ENCODE results near the gene NDUFAF7.
"Not testable (repeated sequence)": the region's sequence is repeated elsewhere in the genome, so short reads cannot be mapped to it uniquely, and the experiment has no call there.

NDUFAF7 gene

DNA sequence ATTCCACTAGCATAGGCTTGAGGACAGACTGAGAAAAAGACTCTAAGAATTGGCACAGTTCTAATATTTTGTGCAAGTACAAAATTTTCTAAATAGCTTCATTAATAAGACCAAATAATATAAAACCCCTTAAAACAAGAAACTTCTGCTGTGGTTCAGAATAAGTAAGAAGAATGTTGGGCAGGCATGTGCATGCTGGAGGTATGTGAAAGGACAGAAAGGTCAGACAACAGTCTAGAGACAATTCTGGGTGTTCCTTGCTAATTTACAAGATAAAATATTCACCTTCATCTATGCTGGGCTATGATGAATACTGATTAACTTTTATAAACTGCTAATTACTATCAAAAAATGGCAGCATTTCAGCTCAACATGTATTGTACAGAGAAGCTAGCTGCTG, 20.2 kb upstream of the NDUFAF7 start:
- Histone ChIP-seq H4K20me1 (peaks cover 0 to 11% (median 0%) of the 10 kb centered on the region in 11 experiments; a peak in 4 of 22 replicates), H3K27me3 (no peaks in the 10 kb centered on the region), H3K36me3 (peaks cover 83 to 100% (median 97%) of the 10 kb centered on the region in 11 experiments), H3K4me2 (no peak overlapping the region), H3K9ac (no peak overlapping the region), H3K27ac (no peak overlapping the region), H3K4me1 (peaks cover 0 to 16% (median 10%) of the 10 kb centered on the region in 10 experiments; a peak in 15 of 20 replicates), H3K9me3 (replicated peaks in 1 of 11) (peaks cover 35 to 44% (median 43%) of the 10 kb centered on the region in 11 experiments), H3K4me3 (no peak overlapping the region)
- TF ChIP-seq Cebpa-rat (IDR thresholded peaks at IDR 0.05): no peak

GRCh38 chr2:37211939-37212338, 19.5 kb upstream of the NDUFAF7 start:
- H3K4me2 ChIP-seq: no peak overlapping the region
- H3K9ac ChIP-seq: no peak overlapping the region
- H3K27me3 ChIP-seq: no peaks in the 10 kb centered on the region
- no peak overlapping the region for H3K27ac ChIP-seq
- TF ChIP-seq Cebpa-rat (IDR thresholded peaks at IDR 0.05): no peak
- peaks cover 28 to 37% (median 36%) of the 10 kb centered on the region in 11 experiments for H3K9me3 ChIP-seq (replicated peaks in 1 of 11)
- peaks cover 83 to 100% (median 97%) of the 10 kb centered on the region in 11 experiments for H3K36me3 ChIP-seq
- peaks cover 0 to 11% (median 0%) of the 10 kb centered on the region in 11 experiments; a peak in 4 of 22 replicates for H4K20me1 ChIP-seq
- H3K4me3 ChIP-seq: no peak overlapping the region
- peaks cover 0 to 16% (median 10%) of the 10 kb centered on the region in 10 experiments; a peak in 15 of 20 replicates for H3K4me1 ChIP-seq

- peaks cover 0 to 15% (median 4%) of the 10 kb centered on the region in 11 experiments; a peak in 7 of 22 replicates for H4K20me1 ChIP-seq
- peak overlapping the region in 8 of 11 experiments; percentile 3 to 68 (median 52); a peak in 15 of 22 replicates for H3K4me2 ChIP-seq
- TF ChIP-seq Cebpa-rat (IDR thresholded peaks at IDR 0.05): no peak
- H3K27ac ChIP-seq: peak overlapping the region; percentile 17 to 72 (median 31); a peak in 17 of 22 replicates
- no peaks in the 10 kb centered on the region for H3K27me3 ChIP-seq
- peaks cover 0 to 16% (median 10%) of the 10 kb centered on the region in 10 experiments; a peak in 15 of 20 replicates for H3K4me1 ChIP-seq
- peak overlapping the region in 3 of 11 experiments; percentile 16 to 57 (median 32); a peak in 6 of 22 replicates for H3K9ac ChIP-seq
- H3K36me3 ChIP-seq: peaks cover 74 to 99% (median 97%) of the 10 kb centered on the region in 11 experiments
- H3K9me3 ChIP-seq (replicated peaks in 1 of 11): peaks cover 0 to 4% (median 3%) of the 10 kb centered on the region in 11 experiments; a peak in 14 of 22 replicates
- H3K4me3 ChIP-seq: no peak overlapping the region
These were observed 16.2 kb upstream of the NDUFAF7 start for GRCh38 chr2:37215250-37215649.

DNA sequence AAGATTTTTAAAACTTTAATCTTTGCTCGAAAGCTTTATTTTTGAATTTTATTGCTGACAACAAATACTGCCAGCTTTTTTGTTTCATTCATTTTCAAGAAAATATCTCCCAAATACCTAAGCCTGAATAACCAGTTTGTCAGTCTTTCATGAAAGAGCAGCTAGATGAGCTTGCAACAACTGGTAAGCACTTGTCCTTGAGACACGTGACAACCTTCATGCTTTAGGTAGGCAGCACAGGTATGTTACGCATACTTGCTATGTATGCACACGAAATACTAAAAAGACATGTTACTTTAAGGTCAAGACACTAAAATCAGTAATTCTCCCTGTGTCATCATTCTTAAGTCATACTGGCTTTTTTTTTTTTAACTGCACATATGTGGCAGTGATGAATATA, 12.4 kb upstream of the NDUFAF7 start:
- Histone ChIP-seq H3K9me3 (replicated peaks in 1 of 11) (no peaks in the 10 kb centered on the region), H3K9ac (no peak overlapping the region), H3K4me1 (peaks cover 0 to 16% (median 10%) of the 10 kb centered on the region in 10 experiments; a peak in 15 of 20 replicates), H3K27me3 (no peaks in the 10 kb centered on the region), H3K27ac (no peak overlapping the region), H3K36me3 (peaks cover 78 to 99% (median 98%) of the 10 kb centered on the region in 11 experiments), H3K4me2 (no peak overlapping the region), H4K20me1 (peaks cover 13 to 50% (median 24%) of the 10 kb centered on the region in 11 experiments; a peak in 21 of 22 replicates), H3K4me3 (no peak overlapping the region)
- no peak for TF ChIP-seq Cebpa-rat (IDR thresholded peaks at IDR 0.05)

DNA sequence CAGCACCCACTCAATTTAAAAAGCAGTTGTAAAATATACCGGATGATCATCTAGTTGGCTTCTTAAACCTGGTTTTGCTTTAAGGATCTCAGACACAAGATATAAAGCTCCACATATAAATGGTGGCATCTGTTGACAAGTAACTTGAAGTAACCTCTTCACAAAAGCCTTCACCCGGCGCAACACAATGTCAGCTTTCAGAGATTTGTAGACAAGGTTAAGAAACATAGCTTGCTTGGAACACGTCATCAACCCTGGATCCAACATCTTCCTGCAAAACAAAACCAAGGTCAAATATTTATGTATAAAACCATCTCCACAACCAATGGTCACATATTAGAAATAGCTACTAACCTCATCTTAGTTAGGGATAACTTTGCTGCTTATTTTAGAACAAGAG, 8.3 kb upstream of the NDUFAF7 start:
- Histone ChIP-seq H3K27me3 (no peaks in the 10 kb centered on the region), H3K9me3 (replicated peaks in 1 of 11) (no peaks in the 10 kb centered on the region), H3K4me2 (no peak overlapping the region), H4K20me1 (peaks cover 22 to 86% (median 58%) of the 10 kb centered on the region in 11 experiments; a peak in 21 of 22 replicates), H3K9ac (no peak overlapping the region), H3K4me1 (peaks cover 0 to 17% (median 8%) of the 10 kb centered on the region in 10 experiments; a peak in 9 of 20 replicates), H3K36me3 (peaks cover 76 to 91% (median 86%) of the 10 kb centered on the region in 11 experiments), H3K27ac (no peak overlapping the region), H3K4me3 (no peak overlapping the region)
- TF ChIP-seq Cebpa-rat (IDR thresholded peaks at IDR 0.05): no peak

DNA sequence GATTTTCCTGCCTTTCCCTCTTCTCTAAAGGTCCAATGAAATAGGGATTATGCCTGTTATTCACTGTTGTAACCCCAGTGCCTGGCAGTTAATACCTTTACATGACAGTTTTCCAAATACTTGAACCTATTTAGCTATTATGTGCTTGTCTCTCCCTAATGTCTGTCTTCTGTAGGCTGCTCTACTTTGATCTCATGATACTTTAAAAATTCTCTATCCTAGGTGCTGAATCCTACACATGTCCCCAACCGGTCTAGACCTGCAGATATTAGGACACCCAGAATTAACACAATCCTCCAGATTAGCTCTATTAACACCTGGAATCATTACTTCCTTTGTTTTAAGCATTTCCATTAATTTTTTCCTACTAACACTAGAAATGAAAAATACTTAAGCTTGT, 7.4 kb upstream of the NDUFAF7 start:
- no peak overlapping the region for H3K27ac ChIP-seq
- H3K4me1 ChIP-seq: peaks cover 0 to 20% (median 10%) of the 10 kb centered on the region in 10 experiments; a peak in 15 of 20 replicates
- no peaks in the 10 kb centered on the region for H3K9me3 ChIP-seq (replicated peaks in 1 of 11)
- peaks cover 22 to 87% (median 64%) of the 10 kb centered on the region in 11 experiments; a peak in 21 of 22 replicates for H4K20me1 ChIP-seq
- no peak overlapping the region for H3K4me2 ChIP-seq
- TF ChIP-seq Cebpa-rat (IDR thresholded peaks at IDR 0.05): no peak
- H3K36me3 ChIP-seq: peaks cover 73 to 91% (median 86%) of the 10 kb centered on the region in 11 experiments
- H3K27me3 ChIP-seq: no peaks in the 10 kb centered on the region
- no peak overlapping the region for H3K9ac ChIP-seq
- H3K4me3 ChIP-seq: no peak overlapping the region

- not testable (repeated sequence) for H3K9me3 ChIP-seq (replicated peaks in 1 of 11); H3K4me3 ChIP-seq; H3K4me2 ChIP-seq; H3K9ac ChIP-seq; H3K27me3 ChIP-seq; H3K27ac ChIP-seq
- Histone ChIP-seq H4K20me1 (peaks cover 22 to 93% (median 73%) of the 10 kb centered on the region in 11 experiments; a peak in 21 of 22 replicates), H3K4me1 (peaks cover 8 to 30% (median 20%) of the 10 kb centered on the region in 10 experiments), H3K36me3 (peaks cover 65 to 85% (median 76%) of the 10 kb centered on the region in 11 experiments)
These were observed 6.3 kb upstream of the NDUFAF7 start for GRCh38 chr2:37225129-37225528.

DNA sequence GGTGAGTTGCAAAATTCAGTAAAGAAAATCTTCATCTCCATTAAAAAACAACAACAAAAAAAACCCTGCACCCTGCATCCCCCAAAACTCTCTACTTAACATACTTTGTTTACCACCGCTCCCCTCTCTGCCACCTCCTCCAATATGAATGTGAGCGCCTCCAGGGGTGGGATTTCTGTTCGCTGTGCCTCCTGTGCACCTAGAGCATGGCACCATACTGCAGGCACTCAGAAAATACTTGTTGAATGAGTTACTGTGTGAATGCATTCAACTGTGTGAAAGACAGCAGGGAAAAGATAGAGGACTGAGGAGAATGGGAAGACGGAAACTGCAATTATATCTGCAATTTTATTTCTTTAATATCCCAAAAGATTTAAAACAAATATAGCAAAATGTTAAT, 4.6 kb upstream of the NDUFAF7 start:
- Histone ChIP-seq H3K4me1 (peaks cover 8 to 30% (median 24%) of the 10 kb centered on the region in 10 experiments), H3K9ac (no peak overlapping the region), H3K9me3 (replicated peaks in 1 of 11) (no peaks in the 10 kb centered on the region), H3K4me3 (no peak overlapping the region), H3K4me2 (peak overlapping the region in 5 of 11 experiments; percentile 1 to 40 (median 1); a peak in 7 of 22 replicates), H3K27me3 (no peaks in the 10 kb centered on the region), H3K27ac (no peak overlapping the region), H3K36me3 (peaks cover 50 to 68% (median 59%) of the 10 kb centered on the region in 11 experiments), H4K20me1 (peaks cover 22 to 86% (median 77%) of the 10 kb centered on the region in 11 experiments; a peak in 21 of 22 replicates)
- TF ChIP-seq Cebpa-rat (IDR thresholded peaks at IDR 0.05): no peak

DNA sequence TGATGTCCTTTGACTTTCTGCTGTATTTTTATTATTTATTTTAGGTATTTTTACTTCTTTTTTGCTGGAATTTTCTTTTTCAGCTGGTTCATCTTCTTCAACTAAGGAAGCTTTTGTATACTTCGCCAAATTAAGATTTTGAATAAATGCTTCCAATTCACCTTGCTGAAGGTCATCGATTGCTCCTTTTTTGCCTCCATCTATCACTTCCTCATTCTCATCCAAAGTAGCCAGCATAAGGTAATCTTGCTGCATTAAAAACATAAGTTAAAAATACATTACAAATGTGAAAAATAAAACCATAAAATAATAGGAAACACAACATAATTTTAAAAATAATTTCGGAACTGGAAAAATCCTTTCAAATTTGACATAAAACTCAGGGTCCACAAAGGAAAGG, 2.7 kb upstream of the NDUFAF7 start:
- peaks cover 30 to 55% (median 42%) of the 10 kb centered on the region in 11 experiments for H3K36me3 ChIP-seq
- H3K4me3 ChIP-seq: no peak overlapping the region
- H3K4me2 ChIP-seq: peak overlapping the region in 4 of 11 experiments; percentile 82 to 98 (median 90); a peak in 8 of 22 replicates
- H3K9ac ChIP-seq: no peak overlapping the region
- no peaks in the 10 kb centered on the region for H3K9me3 ChIP-seq (replicated peaks in 1 of 11)
- no peak overlapping the region for H3K27ac ChIP-seq
- peaks cover 12 to 83% (median 62%) of the 10 kb centered on the region in 11 experiments; a peak in 21 of 22 replicates for H4K20me1 ChIP-seq
- peaks cover 21 to 45% (median 38%) of the 10 kb centered on the region in 10 experiments for H3K4me1 ChIP-seq
- H3K27me3 ChIP-seq: no peaks in the 10 kb centered on the region
- TF ChIP-seq Cebpa-rat (IDR thresholded peaks at IDR 0.05): no peak

Measured in BLaER1 treated with 17β-estradiol and CSF1 and Interleukin-3, amounts not matched to agents 10 nM and 100 nM (cell line).